Trophoblast cell (in vitro differentiated cells and primary cell): ENCODE results near the gene CYP4F22.

Experiments used
- DNase-seq, 2 donors: peaks; one replicate each; pipeline ENCODE4 v3.0.0-alpha.2; 2016
- H2AFZ ChIP-seq: 2 replicates; pipeline ENCODE4 v1.6.1; 2013; ENCODE audit warnings: low read length, moderate library complexity, mild to moderate bottlenecking; ENCODE audit not compliant: insufficient read depth, poor library complexity
- H2AK5ac ChIP-seq: 2 replicates; pipeline ENCODE4 v1.6.1; 2013; ENCODE audit warnings: mild to moderate bottlenecking, low read length
- H2BK120ac ChIP-seq: 2 replicates; pipeline ENCODE4 v1.6.1; 2013; ENCODE audit warnings: low read length, mild to moderate bottlenecking, moderate library complexity; ENCODE audit not compliant: insufficient read depth, poor library complexity
- H2BK12ac ChIP-seq: 2 replicates; pipeline ENCODE4 v1.6.1; 2013; ENCODE audit warnings: mild to moderate bottlenecking, low read length, moderate library complexity
- H2BK5ac ChIP-seq: 2 replicates; pipeline ENCODE4 v1.6.1; 2013; ENCODE audit warnings: low read length, low read depth, moderate library complexity, mild to moderate bottlenecking; ENCODE audit not compliant: poor library complexity
- H3K14ac ChIP-seq: 2 replicates; pipeline ENCODE4 v1.6.1; 2013; ENCODE audit warnings: mild to moderate bottlenecking, low read length
- H3K18ac ChIP-seq: 2 replicates; pipeline ENCODE4 v1.6.1; 2013; ENCODE audit warnings: mild to moderate bottlenecking, low read length
- H3K23ac ChIP-seq: 2 replicates; pipeline ENCODE4 v1.6.1; 2013; ENCODE audit warnings: low read length
- H3K27ac ChIP-seq: 2 replicates; pipeline ENCODE4 v1.5.1; 2013; ENCODE audit warnings: low read depth, mild to moderate bottlenecking, inconsistent platforms, low read length, moderate library complexity
- H3K27me3 ChIP-seq: 2 replicates; pipeline ENCODE4 v1.6.1; 2013; ENCODE audit warnings: inconsistent platforms, mild to moderate bottlenecking, low read length, moderate library complexity; ENCODE audit not compliant: insufficient read depth
- H3K36me3 ChIP-seq, 2 experiments: 1 replicate in 1 of 2; 2 replicates in 1 of 2; pipeline ENCODE4 v1.6.1; 2013; ENCODE audit warnings: low read length in 2 of 2, mild to moderate bottlenecking in 2 of 2, moderate library complexity in 1 of 2; ENCODE audit not compliant: insufficient read depth in 2 of 2, control insufficient read depth in 1 of 2
- H3K4ac ChIP-seq: 2 replicates; pipeline ENCODE4 v1.6.1; 2013; ENCODE audit warnings: low read depth, mild to moderate bottlenecking, low read length, moderate library complexity
- H3K4me1 ChIP-seq, 2 experiments: 1 replicate in 1 of 2; 2 replicates in 1 of 2; pipeline ENCODE4 v1.6.1; 2013; ENCODE audit warnings: low read length in 2 of 2, mild to moderate bottlenecking in 2 of 2, moderate library complexity in 1 of 2; ENCODE audit not compliant: insufficient read depth in 2 of 2, control insufficient read depth in 1 of 2
- H3K4me2 ChIP-seq: 2 replicates; pipeline ENCODE4 v1.6.1; 2013; ENCODE audit warnings: inconsistent platforms, mild to moderate bottlenecking, low read length, moderate library complexity
- H3K4me3 ChIP-seq: 2 replicates; pipeline ENCODE4 v1.5.1; 2013; ENCODE audit warnings: mild to moderate bottlenecking, low read depth, low read length, inconsistent platforms
- H3K79me1 ChIP-seq: one replicate; pipeline ENCODE4 v1.6.1; 2013; ENCODE audit warnings: low read length
- H3K79me2 ChIP-seq: 2 replicates; pipeline ENCODE4 v1.6.1; 2013; ENCODE audit warnings: low read length, mild to moderate bottlenecking; ENCODE audit not compliant: control insufficient read depth, insufficient read depth, poor library complexity
- H3K9ac ChIP-seq: 2 replicates; pipeline ENCODE4 v1.6.1; 2013; ENCODE audit warnings: mild to moderate bottlenecking, low read length
- H3K9me3 ChIP-seq: 2 replicates; pipeline ENCODE4 v1.6.1; 2013; ENCODE audit warnings: low read depth, mild to moderate bottlenecking, control low read depth, inconsistent platforms, low read length; ENCODE audit not compliant: insufficient read depth
- H4K12ac ChIP-seq: 2 replicates; pipeline ENCODE4 v1.6.1; 2013; ENCODE audit warnings: low read depth, mild to moderate bottlenecking, low read length, moderate library complexity
- H4K8ac ChIP-seq: 2 replicates; pipeline ENCODE4 v1.6.1; 2013; ENCODE audit warnings: low read depth, mild to moderate bottlenecking, low read length, moderate library complexity
- H4K91ac ChIP-seq: one replicate; pipeline ENCODE4 v1.6.1; 2013; ENCODE audit warnings: low read depth, mild to moderate bottlenecking, low read length, moderate library complexity
- WGBS: extraction: QIAGEN DNeasy Blood & Tissue Kit; methylation state at CpG from one replicate; pipeline ENCODE4 v1.1.7; 2013; ENCODE audit warnings: missing lambda C conversion rate; ENCODE audit not compliant: insufficient read length, insufficient coverage; ENCODE audit errors: extremely low coverage; 5-methylcytosine and 5-hydroxymethylcytosine counted together

Gene CYP4F22

GRCh38 chr19:15539638-15540037 lies 31.3 kb downstream of the CYP4F22 start:
- Histone ChIP-seq H2BK12ac (no peak overlapping the region), H3K9me3 (peaks cover 42% of the 10 kb centered on the region), H3K14ac (no peak overlapping the region), H3K79me2 (no peaks in the 10 kb centered on the region), H2BK5ac (no peak overlapping the region), H3K79me1 (no peaks in the 10 kb centered on the region), H3K4me3 (no peak overlapping the region), H3K4me1 (no peaks in the 10 kb centered on the region), H3K9ac (no peak overlapping the region), H3K18ac (no peak overlapping the region), H3K27ac (no peak overlapping the region), H3K4me2 (no peak overlapping the region), H2AK5ac (no peak overlapping the region), H3K23ac (no peak overlapping the region), H4K12ac (no peak overlapping the region), H3K27me3 (no peaks in the 10 kb centered on the region), H4K91ac (no peak overlapping the region), H4K8ac (no peak overlapping the region), H2AFZ (no peak overlapping the region), H2BK120ac (no peak overlapping the region), H3K36me3 (no peaks in the 10 kb centered on the region), H3K4ac (no peak overlapping the region)
- no peak for DNase-seq

DNA sequence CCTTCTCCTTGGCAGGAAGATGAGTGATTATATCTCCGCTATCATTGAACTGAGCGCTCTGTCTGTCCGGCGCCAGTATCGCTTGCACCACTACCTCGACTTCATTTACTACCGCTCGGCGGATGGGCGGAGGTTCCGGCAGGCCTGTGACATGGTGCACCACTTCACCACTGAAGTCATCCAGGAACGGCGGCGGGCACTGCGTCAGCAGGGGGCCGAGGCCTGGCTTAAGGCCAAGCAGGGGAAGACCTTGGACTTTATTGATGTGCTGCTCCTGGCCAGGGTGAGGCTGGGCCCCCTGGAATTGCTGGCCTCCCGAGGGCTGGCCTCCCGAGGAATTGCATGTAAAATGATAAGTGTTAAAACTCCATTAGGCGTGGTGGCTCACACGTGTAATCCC lies 32.1 kb downstream of the CYP4F22 start:
- Histone ChIP-seq H3K9me3 (peaks cover 37% of the 10 kb centered on the region), H4K8ac (no peak overlapping the region), H3K4me2 (no peak overlapping the region), H2BK120ac (no peak overlapping the region), H3K27me3 (no peaks in the 10 kb centered on the region), H3K23ac (no peak overlapping the region), H2AFZ (no peak overlapping the region), H2AK5ac (no peak overlapping the region), H3K27ac (no peak overlapping the region), H2BK12ac (no peak overlapping the region), H3K36me3 (no peaks in the 10 kb centered on the region), H4K12ac (no peak overlapping the region), H2BK5ac (no peak overlapping the region), H3K4ac (no peak overlapping the region), H3K4me1 (no peaks in the 10 kb centered on the region), H3K79me1 (no peaks in the 10 kb centered on the region), H3K79me2 (no peaks in the 10 kb centered on the region), H4K91ac (no peak overlapping the region), H3K14ac (no peak overlapping the region), H3K9ac (no peak overlapping the region), H3K4me3 (no peak overlapping the region), H3K18ac (no peak overlapping the region)
- no peak for DNase-seq
- no CpG with 5 or more reads among the region's 20 CpGs for WGBS

DNA sequence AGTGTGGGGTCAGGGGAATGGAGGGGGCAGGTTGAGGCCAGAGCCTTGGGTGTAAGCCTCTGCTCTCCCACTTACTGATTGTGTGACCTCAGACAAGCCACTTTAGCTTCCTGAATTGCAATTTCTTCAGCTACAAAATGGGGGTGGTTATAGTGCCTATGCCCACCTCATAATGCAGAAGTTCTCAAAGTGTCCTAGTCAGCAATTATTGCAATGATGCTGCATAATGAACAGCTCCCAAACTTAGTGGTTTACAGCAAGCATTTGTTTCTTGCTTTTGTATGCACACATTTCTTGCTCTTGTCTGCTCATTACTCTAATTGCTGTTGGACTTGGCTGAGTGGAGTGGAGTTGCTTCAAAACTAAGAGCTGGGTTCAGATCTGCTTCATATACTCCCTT lies 36.0 kb downstream of the CYP4F22 start:
- H3K27me3 ChIP-seq = peaks cover 2% of the 10 kb centered on the region
- no peaks in the 10 kb centered on the region for H3K79me1 ChIP-seq
- no peak overlapping the region for H4K8ac ChIP-seq
- H3K4me1 ChIP-seq = no peaks in the 10 kb centered on the region
- no peak overlapping the region for H2AK5ac ChIP-seq
- H2BK5ac ChIP-seq = no peak overlapping the region
- no peak overlapping the region for H3K4ac ChIP-seq
- H4K91ac ChIP-seq = no peak overlapping the region
- H3K18ac ChIP-seq = no peak overlapping the region
- H3K4me2 ChIP-seq = no peak overlapping the region
- no peak overlapping the region for H2AFZ ChIP-seq
- no peak overlapping the region for H2BK120ac ChIP-seq
- no peaks in the 10 kb centered on the region for H3K36me3 ChIP-seq
- H3K23ac ChIP-seq = no peak overlapping the region
- no peak overlapping the region for H4K12ac ChIP-seq
- no peak for DNase-seq
- H3K9ac ChIP-seq = no peak overlapping the region
- H2BK12ac ChIP-seq = no peak overlapping the region
- H3K9me3 ChIP-seq = peaks cover 31% of the 10 kb centered on the region
- H3K4me3 ChIP-seq = no peak overlapping the region
- H3K79me2 ChIP-seq = no peaks in the 10 kb centered on the region
- H3K27ac ChIP-seq = no peak overlapping the region
- no peak overlapping the region for H3K14ac ChIP-seq

- Histone ChIP-seq H2BK120ac (no peak overlapping the region), H3K4me3 (no peak overlapping the region), H4K91ac (no peak overlapping the region), H3K14ac (no peak overlapping the region), H2BK12ac (no peak overlapping the region), H3K36me3 (no peaks in the 10 kb centered on the region), H3K27ac (no peak overlapping the region), H3K79me2 (no peaks in the 10 kb centered on the region), H4K12ac (no peak overlapping the region), H3K4me1 (no peaks in the 10 kb centered on the region), H3K9me3 (peaks cover 32% of the 10 kb centered on the region), H3K4me2 (no peak overlapping the region), H2AK5ac (no peak overlapping the region), H3K27me3 (peaks cover 2% of the 10 kb centered on the region), H3K18ac (no peak overlapping the region), H3K23ac (no peak overlapping the region), H4K8ac (no peak overlapping the region), H3K79me1 (no peaks in the 10 kb centered on the region), H3K4ac (no peak overlapping the region), H2AFZ (no peak overlapping the region), H3K9ac (no peak overlapping the region), H2BK5ac (no peak overlapping the region)
- WGBS = no CpG with 5 or more reads among the region's 1 CpG
- no peak for DNase-seq
These were observed 36.6 kb downstream of the CYP4F22 start for GRCh38 chr19:15544970-15545369.

DNA sequence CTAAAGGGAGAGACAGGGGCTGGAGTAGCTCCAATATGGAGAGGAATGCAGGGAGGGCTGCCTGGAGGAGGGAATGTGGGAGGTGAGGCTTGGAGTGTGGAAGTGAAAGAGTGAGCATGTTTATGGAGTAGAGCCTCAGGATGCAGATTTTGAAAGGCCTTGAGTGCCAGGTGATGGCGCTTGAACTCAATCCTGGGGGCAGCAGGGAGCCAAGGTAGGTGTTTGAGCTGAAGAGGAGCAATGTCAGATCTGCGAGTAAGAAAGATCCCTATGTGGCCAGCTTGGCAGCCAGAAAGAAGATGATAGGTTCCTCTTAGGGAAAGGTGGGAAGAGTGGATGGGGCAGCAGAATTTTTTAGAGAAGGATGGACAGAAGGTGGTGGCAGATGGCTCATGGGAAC lies 40.3 kb downstream of the CYP4F22 start:
- H3K27me3 ChIP-seq = peaks cover 2% of the 10 kb centered on the region
- no peak overlapping the region for H4K91ac ChIP-seq
- H2BK120ac ChIP-seq = no peak overlapping the region
- H3K27ac ChIP-seq = no peak overlapping the region
- no peaks in the 10 kb centered on the region for H3K36me3 ChIP-seq
- no peak overlapping the region for H3K23ac ChIP-seq
- H2BK12ac ChIP-seq = no peak overlapping the region
- H4K12ac ChIP-seq = no peak overlapping the region
- no peak for DNase-seq
- no peak overlapping the region for H2BK5ac ChIP-seq
- peaks cover 35% of the 10 kb centered on the region for H3K9me3 ChIP-seq
- no peak overlapping the region for H2AFZ ChIP-seq
- H3K79me1 ChIP-seq = no peaks in the 10 kb centered on the region
- no peak overlapping the region for H3K9ac ChIP-seq
- no CpG with 5 or more reads among the region's 2 CpGs for WGBS
- no peak overlapping the region for H3K4ac ChIP-seq
- no peaks in the 10 kb centered on the region for H3K79me2 ChIP-seq
- H3K4me3 ChIP-seq = no peak overlapping the region
- H3K4me2 ChIP-seq = no peak overlapping the region
- H3K4me1 ChIP-seq = no peaks in the 10 kb centered on the region
- H2AK5ac ChIP-seq = no peak overlapping the region
- H3K18ac ChIP-seq = no peak overlapping the region
- no peak overlapping the region for H4K8ac ChIP-seq
- H3K14ac ChIP-seq = no peak overlapping the region
